ENCODE data around the gene FAM216B.

DNA sequence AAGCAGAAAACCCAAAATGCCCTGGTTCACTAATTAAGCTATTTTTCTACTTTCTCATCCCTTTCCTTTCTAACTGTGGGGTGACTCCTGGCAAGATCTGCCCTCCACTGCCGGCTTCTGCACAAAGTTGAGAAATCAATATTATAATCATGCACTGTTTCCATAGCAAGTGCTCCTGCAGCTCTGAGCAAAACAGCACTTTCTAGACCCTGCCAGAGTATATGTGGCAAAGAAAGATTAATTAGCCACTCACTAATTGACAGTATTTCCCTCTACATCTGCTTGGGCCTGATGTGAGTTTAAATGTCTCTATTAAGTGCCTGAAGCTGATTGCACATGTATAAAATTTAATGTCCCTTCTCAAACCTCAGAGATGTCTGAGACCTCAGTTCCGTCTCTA is 39.5 kb upstream of the FAM216B start:
- TF ChIP-seq, protein P1, sequence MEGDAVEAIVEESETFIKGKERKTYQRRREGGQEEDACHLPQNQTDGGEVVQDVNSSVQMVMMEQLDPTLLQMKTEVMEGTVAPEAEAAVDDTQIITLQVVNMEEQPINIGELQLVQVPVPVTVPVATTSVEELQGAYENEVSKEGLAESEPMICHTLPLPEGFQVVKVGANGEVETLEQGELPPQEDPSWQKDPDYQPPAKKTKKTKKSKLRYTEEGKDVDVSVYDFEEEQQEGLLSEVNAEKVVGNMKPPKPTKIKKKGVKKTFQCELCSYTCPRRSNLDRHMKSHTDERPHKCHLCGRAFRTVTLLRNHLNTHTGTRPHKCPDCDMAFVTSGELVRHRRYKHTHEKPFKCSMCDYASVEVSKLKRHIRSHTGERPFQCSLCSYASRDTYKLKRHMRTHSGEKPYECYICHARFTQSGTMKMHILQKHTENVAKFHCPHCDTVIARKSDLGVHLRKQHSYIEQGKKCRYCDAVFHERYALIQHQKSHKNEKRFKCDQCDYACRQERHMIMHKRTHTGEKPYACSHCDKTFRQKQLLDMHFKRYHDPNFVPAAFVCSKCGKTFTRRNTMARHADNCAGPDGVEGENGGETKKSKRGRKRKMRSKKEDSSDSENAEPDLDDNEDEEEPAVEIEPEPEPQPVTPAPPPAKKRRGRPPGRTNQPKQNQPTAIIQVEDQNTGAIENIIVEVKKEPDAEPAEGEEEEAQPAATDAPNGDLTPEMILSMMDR (IDR thresholded peaks at IDR 0.05; ENCODE audit: low read length) = no peak
- TF ChIP-seq EZH2 (IDR thresholded peaks at IDR 0.05; ENCODE audit: borderline replicate concordance, low read length) = no peak

Data from OCI-LY1 (cell line).